Ovary (tissue), 9 donors: Measurements from ENCODE around the gene TRIO. TPM values are rescaled to one million over a fixed set of nuclear protein-coding genes. Genes with fewer than 3 reads are reported as not detected.

Source experiments
- DNase-seq, 5 donors: peaks; one replicate each; pipeline ENCODE4 v3.0.0-alpha.2; 2019 to 2020
- H3K27ac ChIP-seq, 2 donors: fragments of 200-600 bp; one replicate each; pipeline versions ENCODE4 v1.5.1 to v1.8.0; 2019 to 2022
- H3K27me3 ChIP-seq: fragments of 200-600 bp; one replicate; pipeline ENCODE4 v1.8.0; 2022
- H3K36me3 ChIP-seq: fragments of 200-600 bp; sonication (generic); one replicate; pipeline ENCODE4 v1.5.1; 2019
- H3K4me1 ChIP-seq: one replicate; pipeline ENCODE4 v1.8.1; 2013; ENCODE audit warnings: mild to moderate bottlenecking, moderate library complexity; ENCODE audit not compliant: insufficient read depth
- H3K4me3 ChIP-seq: fragments of 200-600 bp; sonication (generic); one replicate; pipeline ENCODE4 v1.5.1; 2017
- H3K9me3 ChIP-seq, 2 donors: fragments of 200-600 bp in 1 of 2; sonication (generic) in 1 of 2; one replicate each; pipeline versions ENCODE4 v1.5.1 to v1.8.1; 2013 to 2019; ENCODE audit warnings: mild to moderate bottlenecking in 1 of 2, moderate library complexity in 1 of 2
- EP300 ChIP-seq: sonication (generic); formaldehyde crosslinking; IDR thresholded peaks from one replicate; pipeline ENCODE4 v1.6.1; 2017; ENCODE audit warnings: antibody characterized with exemption
- POLR2A ChIP-seq: fragments of 450-650 bp; IDR thresholded peaks from one replicate; pipeline ENCODE4 v1.6.1; 2017; ENCODE audit warnings: antibody characterized with exemption, mild to moderate bottlenecking, moderate library complexity
- WGBS, 3 donors: extraction: QIAGEN DNeasy Blood & Tissue Kit in 1 of 3; methylation state at CpG; one replicate each; pipeline versions ENCODE4 v1.1.5 to v1.1.7; 2013 to 2017; 5-methylcytosine and 5-hydroxymethylcytosine counted together
- intact Hi-C, 4 donors: fragments of 100-400 bp; cut with DNase I; formaldehyde crosslinking; loops; one replicate each; pipeline versions ENCODE4 v1.11.0 to v1.15.1; 2022 to 2023
- polyA plus RNA-seq, 2 donors: library from polyadenylated mRNA; stranded (reverse); fragments of 200-250 nt in 1 of 2; fragments of 350-450 nt in 1 of 2; fragmentation: Illumina TruSeq in 1 of 2; extraction: RNeasy Lipid Tissue Mini Kit (QIAGEN cat#74804) in 1 of 2; gene quantifications; one replicate each; pipeline ENCODE4 v1.2.3, GENCODE V29; 2013 to 2014
- total RNA-seq, 7 donors: library from RNA; depleted of rRNA in 2 of 7; stranded (reverse); fragments of >200 nt in 2 of 7; fragmentation: NEBNext Ultra II Directional in 3 of 7; extraction: Animal tissue kit (Norgen Biotek cat#: 25700) in 3 of 7; gene quantifications; one replicate each; pipeline versions ENCODE4 v1.1.0 to v1.2.4, GENCODE V29; 2016 to 2023
- TF ChIP-seq, protein P1 (sequence below), 3 donors: fragments of 450-650 bp in 2 of 3; fragments of 200-600 bp in 1 of 3; IDR thresholded peaks; one replicate each; pipeline versions ENCODE4 v1.5.1 to v1.8.0; 2016 to 2022; ENCODE audit warnings: antibody characterized with exemption in 3 of 3, mild to moderate bottlenecking in 1 of 3
- donor health status: DM: no; HTN: no; CAD: no; lungs with moderate emphysema.
- donor health status: DM: no; HTN: no; CAD: no.
- donor health status: Bipolar disorder and iron deficiency.
- donor health status: DM: yes; HTN: yes; CAD: no.
- donor health status: DM: no; HTN: no; CAD: no.
- donor health status: DM: yes; HTN: yes; CAD: no.

Gene TRIO
- total and polyA plus RNA-seq, 9 donors: 58.4 to 268 (median 125) TPM

DNA sequence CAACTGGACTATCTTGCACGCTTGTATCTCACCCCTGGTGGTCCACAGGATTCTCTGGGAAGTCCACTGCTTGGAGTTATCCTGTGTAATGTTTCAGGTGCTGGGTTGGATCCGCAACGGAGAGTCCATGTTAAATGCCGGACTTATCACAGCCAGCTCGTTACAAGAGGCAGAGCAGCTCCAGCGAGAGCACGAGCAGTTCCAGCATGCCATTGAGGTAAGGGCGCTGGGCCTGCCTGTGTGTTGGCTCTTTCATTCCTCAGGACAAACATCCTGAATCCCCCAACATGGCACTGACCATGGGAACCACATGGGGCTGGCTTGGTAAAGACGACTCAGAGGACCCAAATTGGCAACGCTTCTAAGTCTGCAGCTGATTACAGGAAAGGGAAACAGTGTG lies 223.6 kb downstream of the TRIO start:
- Histone ChIP-seq H3K27me3 (no peaks in the 10 kb centered on the region), H3K4me3 (no peak overlapping the region), H3K9me3 (no peaks in the 10 kb centered on the region), H3K4me1 (no peaks in the 10 kb centered on the region), H3K36me3 (no peaks in the 10 kb centered on the region), H3K27ac (no peak overlapping the region)
- TF ChIP-seq, protein P1, sequence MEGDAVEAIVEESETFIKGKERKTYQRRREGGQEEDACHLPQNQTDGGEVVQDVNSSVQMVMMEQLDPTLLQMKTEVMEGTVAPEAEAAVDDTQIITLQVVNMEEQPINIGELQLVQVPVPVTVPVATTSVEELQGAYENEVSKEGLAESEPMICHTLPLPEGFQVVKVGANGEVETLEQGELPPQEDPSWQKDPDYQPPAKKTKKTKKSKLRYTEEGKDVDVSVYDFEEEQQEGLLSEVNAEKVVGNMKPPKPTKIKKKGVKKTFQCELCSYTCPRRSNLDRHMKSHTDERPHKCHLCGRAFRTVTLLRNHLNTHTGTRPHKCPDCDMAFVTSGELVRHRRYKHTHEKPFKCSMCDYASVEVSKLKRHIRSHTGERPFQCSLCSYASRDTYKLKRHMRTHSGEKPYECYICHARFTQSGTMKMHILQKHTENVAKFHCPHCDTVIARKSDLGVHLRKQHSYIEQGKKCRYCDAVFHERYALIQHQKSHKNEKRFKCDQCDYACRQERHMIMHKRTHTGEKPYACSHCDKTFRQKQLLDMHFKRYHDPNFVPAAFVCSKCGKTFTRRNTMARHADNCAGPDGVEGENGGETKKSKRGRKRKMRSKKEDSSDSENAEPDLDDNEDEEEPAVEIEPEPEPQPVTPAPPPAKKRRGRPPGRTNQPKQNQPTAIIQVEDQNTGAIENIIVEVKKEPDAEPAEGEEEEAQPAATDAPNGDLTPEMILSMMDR (IDR thresholded peaks at IDR 0.05): no peak
- TF ChIP-seq EP300 (no peak), POLR2A (no peak)
- DNase-seq: no peak
- intact Hi-C loops: no loop called here
- WGBS, 3 donors: 64 to 70% (median 69%) methylated on average over 10 of the region's 10 CpGs

DNA sequence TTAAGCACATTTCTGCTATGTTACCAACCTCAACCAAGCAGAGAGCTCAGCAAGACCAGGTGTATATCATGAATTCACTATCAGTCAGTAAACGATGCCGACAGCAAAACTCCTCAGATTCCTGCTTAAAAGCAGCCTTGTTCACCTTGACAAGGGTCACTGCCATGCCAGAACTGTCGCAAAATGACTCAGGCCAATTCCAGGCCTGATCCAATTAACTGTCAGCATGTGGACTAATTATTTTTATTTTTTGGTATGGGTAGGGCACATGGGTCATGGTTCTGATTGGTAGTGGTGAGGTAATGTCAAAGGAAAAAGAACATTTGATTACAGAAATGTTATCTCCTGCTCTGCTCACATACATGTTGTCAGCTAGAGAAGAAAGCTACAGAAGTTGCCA lies 224.2 kb downstream of the TRIO start:
- Histone ChIP-seq H3K4me3 (no peak overlapping the region), H3K4me1 (no peaks in the 10 kb centered on the region), H3K27me3 (no peaks in the 10 kb centered on the region), H3K9me3 (no peaks in the 10 kb centered on the region), H3K27ac (no peak overlapping the region), H3K36me3 (no peaks in the 10 kb centered on the region)
- TF ChIP-seq EP300 (no peak), POLR2A (no peak)
- TF ChIP-seq, protein P1 (IDR thresholded peaks at IDR 0.05): no peak
- WGBS, 3 donors: 75 to 82% (median 76%) methylated on average over 3 of the region's 3 CpGs
- intact Hi-C loops: no loop called here
- DNase-seq: no peak

DNA sequence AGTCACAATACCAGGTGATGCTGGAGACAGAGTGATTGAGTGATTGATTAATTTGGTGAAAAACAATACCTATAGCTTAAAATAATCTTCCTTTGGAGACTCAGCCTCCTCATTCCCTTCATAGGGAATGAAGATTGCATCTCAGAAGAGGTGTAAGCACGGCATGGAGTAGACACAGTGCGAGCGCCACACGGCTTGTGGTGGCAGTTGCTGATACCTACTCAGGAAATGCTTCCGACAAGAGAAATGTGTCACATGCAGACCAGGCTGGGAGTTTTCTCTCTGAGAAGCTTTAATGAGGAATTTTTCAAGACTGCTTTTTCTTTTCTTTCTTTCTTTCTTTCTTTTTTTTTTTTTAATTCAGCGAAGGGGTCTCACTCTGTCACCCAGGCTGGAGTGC lies 226.6 kb downstream of the TRIO start:
- no peak for DNase-seq
- no peak overlapping the region for H3K27ac ChIP-seq
- no peaks in the 10 kb centered on the region for H3K9me3 ChIP-seq
- no peak overlapping the region for H3K4me3 ChIP-seq
- intact Hi-C loops: no loop called here
- no peaks in the 10 kb centered on the region for H3K36me3 ChIP-seq
- TF ChIP-seq, protein P1 (IDR thresholded peaks at IDR 0.05): no peak
- TF ChIP-seq EP300 (no peak), POLR2A (no peak)
- WGBS, 3 donors: 89 to 90% (median 90%) methylated on average over 6 of the region's 6 CpGs
- H3K4me1 ChIP-seq: peaks cover 4% of the 10 kb centered on the region
- H3K27me3 ChIP-seq: no peaks in the 10 kb centered on the region

DNA sequence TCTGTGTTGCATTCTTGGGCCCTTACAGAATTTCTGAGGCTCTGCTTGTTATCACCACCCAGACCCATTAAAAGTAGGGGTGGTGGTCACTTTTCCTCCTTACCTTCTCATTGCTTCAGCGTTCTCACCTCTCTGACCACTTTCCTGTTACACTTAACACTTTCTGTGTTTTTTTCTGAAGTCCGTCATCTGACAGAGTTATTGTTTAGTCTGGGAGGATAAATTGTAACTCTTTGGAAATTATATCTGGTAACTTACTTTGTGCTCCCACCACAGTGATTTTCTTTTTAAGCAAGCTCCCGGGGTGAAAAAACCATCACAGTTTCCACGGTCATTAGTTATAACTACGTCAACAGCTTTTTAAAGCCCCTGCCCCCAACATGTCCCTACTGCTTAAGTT lies 227.2 kb downstream of the TRIO start:
- DNase-seq: no peak
- no peak overlapping the region for H3K27ac ChIP-seq
- TF ChIP-seq POLR2A (no peak), EP300 (no peak)
- TF ChIP-seq, protein P1 (IDR thresholded peaks at IDR 0.05): no peak
- H3K4me3 ChIP-seq: no peak overlapping the region
- no peaks in the 10 kb centered on the region for H3K36me3 ChIP-seq
- H3K4me1 ChIP-seq: peaks cover 4% of the 10 kb centered on the region
- WGBS, 3 donors: 78 to 88% (median 85%) methylated on average over 5 of the region's 5 CpGs
- no peaks in the 10 kb centered on the region for H3K9me3 ChIP-seq
- no peaks in the 10 kb centered on the region for H3K27me3 ChIP-seq
- intact Hi-C loops: no loop called here

DNA sequence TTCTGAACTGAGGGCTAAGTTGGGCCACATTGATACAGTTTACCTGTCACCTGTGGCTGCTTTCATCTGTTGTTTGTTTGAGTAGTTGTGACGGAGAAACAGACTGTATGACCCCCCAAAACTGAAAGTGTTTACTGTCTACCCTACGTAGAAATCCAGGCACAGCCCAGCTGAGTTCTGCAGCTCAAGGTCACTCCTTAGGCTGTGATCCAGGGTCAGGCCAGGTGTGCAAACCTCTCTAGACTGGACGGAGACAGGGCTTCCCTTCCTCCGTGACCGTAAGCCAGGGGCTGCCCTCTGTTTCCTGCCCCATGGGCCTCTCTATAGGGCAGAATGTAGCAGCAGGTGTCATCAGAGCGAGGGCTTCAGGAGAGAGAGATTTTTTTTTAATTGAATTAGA lies 230.5 kb downstream of the TRIO start:
- 60 to 74% (median 70%) methylated on average over 6 of the region's 6 CpGs for WGBS, 3 donors
- Histone ChIP-seq H3K27ac (no peak overlapping the region), H3K36me3 (no peaks in the 10 kb centered on the region), H3K4me1 (peaks cover 4% of the 10 kb centered on the region), H3K9me3 (no peaks in the 10 kb centered on the region), H3K4me3 (no peak overlapping the region), H3K27me3 (no peaks in the 10 kb centered on the region)
- DNase-seq: no peak
- no peak for TF ChIP-seq EP300
- TF ChIP-seq, protein P1 (IDR thresholded peaks at IDR 0.05): no peak
- TF ChIP-seq POLR2A: no peak
- intact Hi-C loops: no loop called here
